ENCODE data around the gene ADRM1. TPM values are rescaled to one million over a fixed set of nuclear protein-coding genes. Genes with fewer than 3 reads are reported as not detected.

ADRM1 gene
- total RNA-seq, 1 experiment from 2014 or later: 173 TPM

DNA sequence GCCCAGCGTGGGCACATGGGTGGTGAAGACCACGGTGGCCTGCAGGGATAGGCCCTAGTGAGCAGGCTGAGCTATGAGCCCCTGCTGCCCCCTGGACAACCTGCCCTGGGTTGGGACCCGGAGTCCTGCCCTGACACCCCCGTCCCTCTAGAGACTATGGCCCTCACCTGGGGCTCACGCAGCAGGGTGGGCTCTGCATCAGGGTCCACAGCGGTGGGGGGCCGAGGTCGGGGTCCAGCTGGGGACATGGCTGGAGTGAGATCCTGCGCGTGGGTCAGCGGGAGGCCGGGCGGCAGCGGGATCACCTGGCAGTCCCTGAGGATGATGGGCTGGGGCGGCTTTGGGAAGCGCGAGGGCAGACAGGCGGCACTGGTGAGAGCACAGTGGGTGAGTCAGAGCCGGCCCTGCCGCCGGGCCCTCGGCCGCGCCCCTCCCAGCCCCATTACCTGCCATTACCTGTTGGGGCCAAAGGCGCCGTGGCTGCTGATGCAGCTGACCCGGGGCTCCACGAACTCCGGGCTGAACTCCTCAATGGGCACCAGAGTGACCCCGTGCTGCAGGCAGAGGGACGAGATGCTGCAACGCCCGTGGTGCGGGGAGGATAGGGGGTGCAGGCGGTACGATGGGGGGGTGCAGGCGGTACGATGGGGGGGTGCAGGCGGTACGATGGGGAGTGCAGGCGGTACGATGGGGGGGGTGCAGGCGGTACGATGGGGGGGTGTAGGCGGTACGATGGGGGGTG, 27.9 kb downstream of the ADRM1 start:
- no peak overlapping the region for H2AFZ ChIP-seq
- H4K20me1 ChIP-seq (ENCODE audit: insufficient read depth): peaks cover 72% of the 10 kb centered on the region
- no peaks in the 10 kb centered on the region for H3K27me3 ChIP-seq (ENCODE audit: insufficient read depth, low read depth)
- no peak for TF ChIP-seq CTCF (conservative IDR thresholded peaks at IDR 0.05)
- TF ChIP-seq EZH2 (IDR thresholded peaks at IDR 0.05; ENCODE audit: low read depth): no peak
- no peaks in the 10 kb centered on the region for H3K4me1 ChIP-seq (replicated peaks; ENCODE audit: insufficient read depth)
- POLR2A ChIA-PET (ENCODE audit: unreplicated experiment): no interaction called here
- no TSS peak for BruUV-seq (replicated peaks)
- H3K27ac ChIP-seq: no peak overlapping the region
- intact Hi-C loops (cut with micrococcal nuclease; ENCODE audit: unreplicated experiment): no loop called here
- no peaks in the 10 kb centered on the region for H3K9me3 ChIP-seq (ENCODE audit: insufficient read depth, low read depth)
- H3K4me3 ChIP-seq: no peak overlapping the region
- H3K9me2 ChIP-seq (ENCODE audit: insufficient read depth): no peaks in the 10 kb centered on the region
- H3K4me2 ChIP-seq: no peak overlapping the region
- H3K36me3 ChIP-seq (ENCODE audit: low read depth): peaks cover 15% of the 10 kb centered on the region
- H3K79me2 ChIP-seq (ENCODE audit: low read depth): 0 out of 2 replicates have a peak, but pooled peaks cover 7% of the 10 kb centered on the region
- CTCF ChIA-PET: interaction anchor here (0.5 kb wide), 1 partner anchor 18 kb away, joined by 3 read pairs; no protein-coding TSS in a partner anchor
- peaks cover 54% of the 10 kb centered on the region for H3F3A ChIP-seq (ENCODE audit: insufficient read depth, low read depth)
- no peak for DNase-seq

GRCh38 chr20:62331347-62331746, 28.6 kb downstream of the ADRM1 start:
- H3K9me2 ChIP-seq (ENCODE audit: insufficient read depth): no peaks in the 10 kb centered on the region
- peaks cover 48% of the 10 kb centered on the region for H3F3A ChIP-seq (ENCODE audit: insufficient read depth, low read depth)
- no peak overlapping the region for H3K4me3 ChIP-seq
- peaks cover 72% of the 10 kb centered on the region for H4K20me1 ChIP-seq (ENCODE audit: insufficient read depth)
- BruUV-seq (replicated peaks): no TSS peak
- H3K27me3 ChIP-seq (ENCODE audit: insufficient read depth, low read depth): no peaks in the 10 kb centered on the region
- TF ChIP-seq CTCF (conservative IDR thresholded peaks at IDR 0.05): no peak
- POLR2A ChIA-PET (ENCODE audit: unreplicated experiment): no interaction called here
- H3K36me3 ChIP-seq (ENCODE audit: low read depth): peaks cover 18% of the 10 kb centered on the region
- no peak overlapping the region for H3K4me2 ChIP-seq
- H3K79me2 ChIP-seq (ENCODE audit: low read depth): 0 out of 2 replicates have a peak, but pooled peaks cover 12% of the 10 kb centered on the region
- H2AFZ ChIP-seq: no peak overlapping the region
- no peak overlapping the region for H3K27ac ChIP-seq
- DNase-seq: no peak
- CTCF ChIA-PET: interaction anchor here (0.5 kb wide), 1 partner anchor 17 kb away, joined by 3 read pairs; no protein-coding TSS in a partner anchor
- no peaks in the 10 kb centered on the region for H3K9me3 ChIP-seq (ENCODE audit: insufficient read depth, low read depth)
- no peaks in the 10 kb centered on the region for H3K4me1 ChIP-seq (replicated peaks; ENCODE audit: insufficient read depth)
- intact Hi-C loops (cut with micrococcal nuclease; ENCODE audit: unreplicated experiment): no loop called here

GRCh38 chr20:62332421-62332820, 29.6 kb downstream of the ADRM1 start:
- Histone ChIP-seq H3K79me2 (ENCODE audit: low read depth) (peaks cover 17% of the 10 kb centered on the region; the same call in 1 of the 2 replicates), H3K9me2 (ENCODE audit: insufficient read depth) (no peaks in the 10 kb centered on the region), H3K4me1 (replicated peaks; ENCODE audit: insufficient read depth) (no peaks in the 10 kb centered on the region), H3K27ac (no peak overlapping the region), H3K36me3 (ENCODE audit: low read depth) (peaks cover 28% of the 10 kb centered on the region), H3K4me3 (no peak overlapping the region), H3K4me2 (no peak overlapping the region), H3K27me3 (ENCODE audit: insufficient read depth, low read depth) (no peaks in the 10 kb centered on the region), H4K20me1 (ENCODE audit: insufficient read depth) (peaks cover 72% of the 10 kb centered on the region), H3K9me3 (ENCODE audit: insufficient read depth, low read depth) (no peaks in the 10 kb centered on the region), H2AFZ (no peak overlapping the region), H3F3A (ENCODE audit: insufficient read depth, low read depth) (peaks cover 39% of the 10 kb centered on the region)
- TF ChIP-seq CTCF (conservative IDR thresholded peaks at IDR 0.05) (no peak), EZH2 (IDR thresholded peaks at IDR 0.05; ENCODE audit: low read depth) (no peak)
- intact Hi-C loops (cut with micrococcal nuclease; ENCODE audit: unreplicated experiment): no loop called here
- no peak for DNase-seq
- ChIA-PET POLR2A (ENCODE audit: unreplicated experiment) (no interaction called here), CTCF (no interaction called here)
- no TSS peak for BruUV-seq (replicated peaks)

All from PC-9 (cell line).